Mucosa of rectum (tissue), 2 donors: ENCODE data around the gene PSPN.
"Not testable (repeated sequence)": the region's sequence is repeated elsewhere in the genome, so short reads cannot be mapped to it uniquely, and the experiment has no call there.

ENCODE experiments used
- H3K27ac ChIP-seq, 2 donors: one replicate each; pipeline ENCODE4 v1.7.0; 2013; ENCODE audit warnings: inconsistent platforms in 2 of 2, low read depth in 2 of 2, low read length in 2 of 2
- H3K27me3 ChIP-seq, 2 donors: one replicate each; pipeline ENCODE4 v1.7.0; 2013; ENCODE audit warnings: low read length in 2 of 2; ENCODE audit not compliant: control insufficient read depth in 2 of 2, insufficient read depth in 2 of 2
- H3K36me3 ChIP-seq, 2 donors: one replicate each; pipeline ENCODE4 v1.7.0; 2013; ENCODE audit warnings: low read length in 2 of 2; ENCODE audit not compliant: control insufficient read depth in 2 of 2, insufficient read depth in 2 of 2
- H3K4me1 ChIP-seq, 2 donors: one replicate each; pipeline ENCODE4 v1.7.0; 2013; ENCODE audit warnings: low read length in 2 of 2, mild to moderate bottlenecking in 1 of 2; ENCODE audit not compliant: control insufficient read depth in 2 of 2, insufficient read depth in 2 of 2
- H3K4me3 ChIP-seq, 2 donors: one replicate each; pipeline ENCODE4 v1.7.0; 2013; ENCODE audit warnings: low read length in 2 of 2
- H3K9ac ChIP-seq, 2 donors: one replicate each; pipeline ENCODE4 v1.7.0; 2013; ENCODE audit warnings: low read length in 2 of 2, low read depth in 1 of 2, mild to moderate bottlenecking in 1 of 2
- H3K9me3 ChIP-seq, 2 donors: one replicate each; pipeline ENCODE4 v1.7.0; 2013; ENCODE audit warnings: low read length in 2 of 2; ENCODE audit not compliant: control insufficient read depth in 2 of 2
- donor health status: healthy.
- donor health status: Normal muscosa, but diverticular disease.

PSPN gene

GRCh38 chr19:6402058-6402457 is 26.3 kb upstream of the PSPN start:
- peak overlapping the region in 1 of 2 donors; percentile 11 for H3K4me3 ChIP-seq
- H3K4me1 ChIP-seq: peaks cover 4 to 11% of the 10 kb centered on the region in 2 donors
- no peaks in the 10 kb centered on the region for H3K9me3 ChIP-seq
- H3K27ac ChIP-seq: peak overlapping the region; percentile 77
- H3K27me3 ChIP-seq: no peaks in the 10 kb centered on the region
- no peaks in the 10 kb centered on the region for H3K36me3 ChIP-seq
- H3K9ac ChIP-seq: peak overlapping the region in 1 of 2 donors; percentile 51

GRCh38 chr19:6400062-6400944 is 24.6 kb upstream of the PSPN start:
- H3K36me3 ChIP-seq, H3K9ac ChIP-seq: not testable (repeated sequence)

GRCh38 chr19:6396305-6396704 is 20.6 kb upstream of the PSPN start:
- no peak overlapping the region for H3K4me3 ChIP-seq
- H3K9me3 ChIP-seq: no peaks in the 10 kb centered on the region
- no peak overlapping the region for H3K9ac ChIP-seq
- H3K27me3 ChIP-seq: no peaks in the 10 kb centered on the region
- no peaks in the 10 kb centered on the region for H3K36me3 ChIP-seq
- no peak overlapping the region for H3K27ac ChIP-seq
- peaks cover 11 to 12% of the 10 kb centered on the region in 2 donors for H3K4me1 ChIP-seq

More at GRCh38 chr19:6400062-6400944, 24.6 kb upstream of the PSPN start:
- peaks cover 4 to 11% of the 10 kb centered on the region in 2 donors for H3K4me1 ChIP-seq
- H3K9me3 ChIP-seq, H3K27ac ChIP-seq, H3K4me3 ChIP-seq, H3K27me3 ChIP-seq: not testable (repeated sequence)

- no peak overlapping the region for H3K9ac ChIP-seq
- H3K27ac ChIP-seq: no peak overlapping the region
- no peaks in the 10 kb centered on the region for H3K27me3 ChIP-seq
- H3K9me3 ChIP-seq: no peaks in the 10 kb centered on the region
- peaks cover 4 to 8% of the 10 kb centered on the region in 2 donors for H3K36me3 ChIP-seq
- H3K4me3 ChIP-seq: no peak overlapping the region
- peaks cover 11 to 12% of the 10 kb centered on the region in 2 donors for H3K4me1 ChIP-seq
These were observed 19.1 kb upstream of the PSPN start for GRCh38 chr19:6394831-6395230.

- H3K9ac ChIP-seq: peak overlapping the region; percentile 85 to 86
- no peaks in the 10 kb centered on the region for H3K27me3 ChIP-seq
- H3K9me3 ChIP-seq: no peaks in the 10 kb centered on the region
- H3K36me3 ChIP-seq: peaks cover 10 to 13% of the 10 kb centered on the region in 2 donors
- H3K27ac ChIP-seq: peak overlapping the region; percentile 95 to 98
- H3K4me3 ChIP-seq: peak overlapping the region; percentile 84 to 92
- H3K4me1 ChIP-seq: peaks cover 11 to 12% of the 10 kb centered on the region in 2 donors
These were observed 18.3 kb upstream of the PSPN start for GRCh38 chr19:6393983-6394412.

- H3K27ac ChIP-seq: peak within 1 kb of the TSS; percentile 95 to 98
- peaks cover 11 to 12% of the 10 kb centered on the region in 2 donors for H3K4me1 ChIP-seq
- H3K9me3 ChIP-seq: no peaks in the 10 kb centered on the region
- peak within 1 kb of the TSS; percentile 84 to 92 for H3K4me3 ChIP-seq
- peaks cover 16 to 19% of the 10 kb centered on the region in 2 donors for H3K36me3 ChIP-seq
- H3K27me3 ChIP-seq: no peaks in the 10 kb centered on the region
- H3K9ac ChIP-seq: peak within 1 kb of the TSS; percentile 85 to 86
These were observed 17.6 kb upstream of the PSPN start, which contains the start of gene GTF2F1 for GRCh38 chr19:6393074-6393982. GTF2F1 (minus strand) TSS chr19:6393164; CDS start chr19:6392995, 169 bp downstream.

GRCh38 chr19:6392221-6393073 is 16.7 kb upstream of the PSPN start:
- H3K4me3 ChIP-seq: peak overlapping the region; percentile 84 to 92
- H3K36me3 ChIP-seq: peaks cover 23 to 25% of the 10 kb centered on the region in 2 donors
- no peaks in the 10 kb centered on the region for H3K9me3 ChIP-seq
- no peaks in the 10 kb centered on the region for H3K27me3 ChIP-seq
- peaks cover 11 to 12% of the 10 kb centered on the region in 2 donors for H3K4me1 ChIP-seq
- H3K9ac ChIP-seq: peak overlapping the region; percentile 85 to 86
- H3K27ac ChIP-seq: peak overlapping the region; percentile 95 to 98

- Histone ChIP-seq H3K9ac (no peak overlapping the region), H3K4me3 (no peak overlapping the region), H3K36me3 (peaks cover 40 to 57% of the 10 kb centered on the region in 2 donors), H3K27ac (no peak overlapping the region), H3K27me3 (no peaks in the 10 kb centered on the region), H3K9me3 (no peaks in the 10 kb centered on the region), H3K4me1 (peaks cover 4% of the 10 kb centered on the region in 2 donors)
These were observed 11.6 kb upstream of the PSPN start for GRCh38 chr19:6387372-6387771.

- peaks cover 59 to 73% of the 10 kb centered on the region in 2 donors for H3K36me3 ChIP-seq
- no peak overlapping the region for H3K9ac ChIP-seq
- no peaks in the 10 kb centered on the region for H3K27me3 ChIP-seq
- no peak overlapping the region for H3K27ac ChIP-seq
- H3K4me3 ChIP-seq: no peak overlapping the region
- H3K4me1 ChIP-seq: no peaks in the 10 kb centered on the region
- H3K9me3 ChIP-seq: no peaks in the 10 kb centered on the region
These were observed 8.6 kb upstream of the PSPN start for GRCh38 chr19:6384381-6384780.
